ENCODE results near the gene EIF2A. TPM values are rescaled to one million over a fixed set of nuclear protein-coding genes. Genes with fewer than 3 reads are reported as not detected.

EIF2A gene
- total RNA-seq, 1 donor from 2014 or later = 165 TPM

DNA sequence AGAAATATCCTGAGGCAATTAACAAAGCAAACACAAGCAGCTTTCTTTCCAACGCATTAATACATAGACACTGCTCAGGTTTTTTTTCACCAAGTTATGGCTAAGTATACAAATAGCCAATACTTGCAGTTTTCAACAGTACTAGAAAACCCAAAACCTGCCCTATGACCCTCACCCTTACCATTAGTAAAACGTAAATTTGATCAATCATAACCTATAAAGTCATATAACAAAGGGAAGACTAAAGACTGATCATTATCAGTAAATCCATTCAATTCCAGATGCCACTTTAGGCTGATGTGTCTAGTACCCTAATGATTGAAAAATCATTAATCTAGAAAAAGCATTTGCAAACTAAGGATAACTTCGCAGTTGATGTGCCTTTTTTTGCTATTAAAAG, 3.5 kb upstream of the EIF2A start:
- no peak for DNase-seq (ENCODE audit: low read depth in 2 of 2)

DNA sequence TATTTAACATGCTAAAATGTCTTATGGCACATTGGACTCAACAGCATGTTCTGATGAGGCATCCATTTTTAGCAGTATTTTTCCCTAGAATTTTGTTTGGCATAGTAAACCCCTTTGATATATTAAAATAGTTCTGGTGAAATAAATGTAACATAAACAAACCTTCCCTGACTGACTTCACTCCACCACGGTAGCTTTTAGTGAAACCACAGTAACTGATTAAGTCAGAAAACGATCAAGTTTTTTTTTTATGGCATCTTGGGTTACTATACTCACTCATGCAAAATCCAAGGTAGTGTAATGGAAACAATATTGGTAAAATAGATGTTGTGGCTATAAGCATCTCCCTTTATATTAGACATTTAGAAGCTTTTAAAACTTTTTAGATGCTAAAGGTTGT, 3.1 kb upstream of the EIF2A start:
- no peak for DNase-seq (ENCODE audit: low read depth in 2 of 2)

DNA sequence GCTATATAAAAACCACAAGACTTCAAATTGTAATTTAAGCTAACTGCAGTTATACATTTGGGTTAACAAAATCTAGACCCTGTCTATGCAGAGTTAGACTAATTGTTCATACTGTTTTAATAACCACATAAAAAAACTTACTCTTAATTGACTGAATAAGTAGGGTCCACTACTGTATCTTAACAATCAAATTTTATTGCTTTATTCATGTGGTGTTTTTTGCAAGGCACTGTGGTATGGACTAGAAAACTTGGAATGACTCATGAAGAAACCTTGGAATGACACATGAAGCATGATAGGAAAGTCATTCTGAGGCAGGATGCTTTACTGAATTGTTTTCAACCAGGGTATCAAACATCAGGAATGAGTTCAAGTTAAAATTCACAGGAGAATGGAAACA, 2.5 kb upstream of the EIF2A start:
- DNase-seq (ENCODE audit: low read depth in 2 of 2) = peak in 1 of 2 donors; percentile 29

DNA sequence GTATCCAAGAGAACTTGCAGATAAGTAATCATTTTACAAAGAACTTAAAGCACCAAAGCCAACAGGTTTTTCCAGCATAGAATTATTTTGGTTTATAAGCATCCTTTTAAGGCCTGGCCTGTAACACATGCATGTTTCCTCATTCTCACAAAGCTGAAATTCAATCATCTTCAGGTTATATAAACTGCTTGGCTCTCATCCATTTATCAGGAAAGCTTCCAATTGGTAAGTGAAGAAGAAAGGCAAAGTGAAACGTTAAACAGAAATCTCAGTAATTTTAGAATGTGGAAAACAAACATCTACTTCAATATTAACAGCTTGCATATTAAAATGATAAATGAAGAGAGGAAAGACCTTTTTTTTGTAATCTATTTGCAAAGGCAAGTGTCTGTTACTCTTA, 1.9 kb upstream of the EIF2A start:
- DNase-seq (ENCODE audit: low read depth in 2 of 2) = no peak

DNA sequence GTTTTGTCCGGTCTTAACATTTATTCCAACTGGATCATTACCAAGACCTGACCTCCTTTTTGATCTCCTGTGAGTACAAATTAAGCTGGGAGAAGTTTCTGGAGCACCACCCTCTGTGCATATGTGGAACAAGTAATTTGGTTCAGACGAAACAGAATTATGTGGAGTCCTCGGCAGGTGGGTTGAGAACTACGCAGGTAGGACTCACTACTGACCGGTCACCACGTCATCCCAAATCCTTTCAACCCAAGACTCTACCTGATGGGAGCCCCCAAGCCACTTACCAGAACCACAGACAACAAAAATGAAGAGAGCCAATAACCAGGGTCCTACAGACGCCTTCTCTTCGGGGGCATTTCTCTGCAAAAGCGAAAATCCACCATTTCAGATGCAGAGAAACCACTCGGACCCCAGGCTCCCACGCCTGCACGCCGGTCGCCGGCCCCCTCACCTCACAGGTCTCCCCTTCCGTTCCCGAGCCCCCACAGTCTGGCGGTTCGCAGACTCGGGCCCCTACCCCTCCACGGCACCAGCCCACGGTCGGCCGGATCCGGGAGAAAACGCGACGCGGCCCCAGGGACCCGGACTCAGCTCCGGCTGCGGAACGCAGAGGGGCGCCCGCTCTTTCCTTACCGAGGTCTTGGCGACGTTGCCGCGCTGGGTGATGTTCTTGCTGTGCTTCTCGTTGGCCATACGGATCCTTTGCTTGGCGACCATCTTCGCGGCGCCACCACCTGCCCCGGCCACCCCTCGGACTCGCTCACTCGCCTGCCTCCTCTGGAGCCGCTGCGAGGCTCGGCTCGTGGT, 965 bp upstream of the EIF2A start:
- peak in 1 of 2 donors; percentile 26 for DNase-seq (ENCODE audit: low read depth in 2 of 2)

DNA sequence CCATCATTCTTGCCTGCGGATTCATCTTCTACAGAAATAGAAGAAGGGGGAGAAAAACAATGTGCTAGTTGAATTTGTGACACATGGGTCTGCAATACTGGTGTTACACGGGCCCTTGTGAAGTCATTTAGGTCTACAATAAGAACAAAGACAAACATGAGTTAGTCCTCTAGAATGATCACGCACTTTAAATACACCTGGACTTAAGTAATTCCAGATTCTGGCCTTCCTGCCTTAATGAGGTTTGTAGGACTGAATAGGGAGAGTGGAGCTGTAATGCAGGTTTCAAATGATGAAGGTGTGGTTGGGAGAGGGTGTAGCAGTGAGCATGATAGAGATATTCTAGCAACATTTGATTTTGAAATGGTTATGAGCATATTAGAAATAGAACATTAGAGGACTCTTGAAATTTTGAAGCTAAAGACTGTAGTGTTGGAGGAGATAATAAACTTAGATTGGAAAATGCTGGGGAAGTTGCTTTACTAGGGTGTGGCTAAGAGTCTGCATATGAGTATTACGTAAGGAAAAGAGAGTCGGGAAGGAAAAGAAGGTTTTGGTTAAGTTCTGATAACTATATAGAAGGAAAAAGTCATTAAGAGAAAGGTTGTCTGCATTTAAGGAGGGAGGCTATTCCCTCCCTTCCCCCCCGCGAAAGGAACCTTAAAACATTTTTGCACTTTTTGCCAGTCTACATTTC, 606 bp downstream of the EIF2A start:
- DNase-seq (ENCODE audit: low read depth in 2 of 2) = peak in 1 of 2 donors; percentile 34

DNA sequence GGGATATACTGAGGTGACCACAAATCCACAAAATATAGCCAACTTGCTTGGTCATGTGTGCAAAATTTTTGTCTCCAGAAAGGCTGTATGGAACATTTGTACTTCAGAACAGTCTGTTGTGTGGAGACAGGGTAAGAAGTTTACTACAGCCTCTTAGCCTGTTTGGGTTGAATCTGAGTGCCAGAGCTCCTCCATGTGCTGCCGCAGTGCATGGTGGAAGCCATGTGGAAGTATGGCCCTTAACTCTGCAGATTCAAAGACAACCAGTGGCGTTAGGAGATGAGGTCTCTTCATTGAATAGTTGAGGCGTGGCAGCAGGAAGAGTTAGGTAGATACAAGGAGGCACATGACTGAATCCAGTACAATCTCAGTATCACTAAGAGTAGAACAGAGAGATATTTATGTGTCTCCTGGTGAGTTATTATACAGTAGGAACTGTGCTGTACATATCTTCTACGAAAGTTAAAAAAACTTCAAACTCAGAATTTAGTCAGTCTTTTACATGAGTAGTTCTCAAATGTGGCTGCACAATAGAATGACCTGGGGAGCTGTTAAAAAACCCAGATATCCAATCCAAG, 9.4 kb downstream of the EIF2A start:
- DNase-seq (ENCODE audit: low read depth in 2 of 2) = no peak

DNA sequence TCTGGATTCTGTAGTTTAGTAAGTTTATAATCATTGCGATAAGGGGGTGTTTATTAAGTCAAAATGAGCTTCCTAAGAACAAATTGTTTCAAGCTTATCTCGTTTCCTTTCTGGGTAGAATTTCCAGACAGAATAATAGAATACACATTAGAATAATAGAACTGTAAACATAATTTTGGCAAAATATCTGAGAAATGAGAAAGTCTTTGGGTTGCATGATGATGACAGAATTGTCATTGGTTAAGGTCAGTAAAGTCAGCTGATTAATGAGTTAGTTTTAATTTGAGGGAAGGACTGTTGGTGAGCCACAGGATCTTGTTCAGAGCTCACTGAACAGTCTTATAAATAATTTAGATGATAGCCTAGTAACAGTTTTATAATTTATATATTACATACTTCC, 10.2 kb downstream of the EIF2A start:
- DNase-seq (ENCODE audit: low read depth in 2 of 2) = peak in 1 of 2 donors; percentile 74

DNA sequence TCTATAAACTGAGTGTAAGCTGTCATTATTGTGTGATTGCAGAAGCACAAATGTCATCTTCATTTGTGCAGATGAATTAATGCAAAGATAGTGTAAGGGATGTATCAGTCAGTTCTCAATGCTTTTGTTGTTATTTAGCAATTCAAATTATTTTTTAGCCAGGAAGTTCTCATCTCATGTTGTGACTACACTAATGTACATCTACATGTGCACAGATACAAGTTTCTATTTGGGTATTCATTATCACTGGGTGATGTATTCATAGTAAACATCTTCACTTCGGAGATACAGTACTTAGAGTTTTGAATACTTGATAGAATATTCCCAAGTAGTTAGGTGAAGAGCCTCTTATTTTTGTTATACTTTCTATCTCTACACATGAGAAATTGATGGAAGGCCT, 11.1 kb downstream of the EIF2A start:
- DNase-seq (ENCODE audit: low read depth in 2 of 2) = no peak

DNA sequence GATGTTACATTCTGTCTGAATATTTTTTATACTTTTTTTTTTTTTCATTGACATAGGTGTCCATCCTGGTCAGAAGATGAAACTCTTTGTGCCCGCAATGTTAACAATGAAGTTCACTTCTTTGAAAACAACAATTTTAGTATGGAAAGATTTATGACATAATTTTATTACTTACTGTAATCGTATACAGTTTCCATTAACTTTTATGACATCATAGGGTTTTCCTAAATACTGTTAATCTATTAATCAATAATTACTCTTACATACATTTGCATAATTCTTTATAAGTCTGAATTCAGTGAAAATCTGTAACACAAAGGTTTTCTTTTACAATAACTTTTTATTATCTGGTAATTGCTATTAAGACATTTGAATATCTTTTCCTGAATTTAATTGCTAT, 17.7 kb downstream of the EIF2A start:
- DNase-seq (ENCODE audit: low read depth in 2 of 2) = no peak

DNA sequence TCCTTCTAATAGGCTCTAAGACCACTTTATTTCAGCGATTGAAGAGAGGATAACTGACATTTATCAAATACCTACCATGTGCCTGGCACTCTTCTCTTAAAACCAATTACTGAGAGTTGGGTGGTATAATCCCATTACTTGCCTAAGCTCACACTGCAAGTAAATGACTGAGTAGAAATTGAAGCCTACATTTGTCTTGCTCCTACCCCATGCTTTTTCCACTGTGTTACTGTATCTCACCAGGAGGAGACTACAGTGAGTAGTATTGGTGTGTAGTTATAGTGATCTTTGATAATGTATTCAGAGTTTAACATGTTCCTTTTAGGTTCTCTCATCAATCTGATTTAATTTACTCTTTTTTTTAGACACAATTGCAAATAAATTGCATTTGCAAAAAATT, 20.7 kb downstream of the EIF2A start:
- no peak for DNase-seq (ENCODE audit: low read depth in 2 of 2)

DNA sequence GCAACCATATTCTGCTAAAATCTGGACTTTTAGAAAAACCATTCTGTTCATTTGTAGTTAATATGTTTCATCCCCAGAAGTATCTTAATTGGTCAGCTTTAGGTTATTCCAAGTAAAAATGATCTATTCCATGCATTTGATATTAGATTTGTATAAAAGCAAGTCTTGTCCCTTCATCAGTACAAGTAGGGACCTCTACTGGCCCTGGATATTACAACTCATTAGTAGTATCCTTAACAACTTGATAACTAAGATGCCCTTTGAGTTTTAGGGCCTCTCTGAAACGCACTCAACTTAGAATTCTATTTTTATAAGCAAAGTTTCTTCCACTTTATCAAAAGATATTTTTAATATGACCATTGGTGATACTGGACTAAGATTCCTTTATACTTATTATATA, 31.3 kb downstream of the EIF2A start:
- DNase-seq (ENCODE audit: low read depth in 2 of 2) = peak in 1 of 2 donors; percentile 47

DNA sequence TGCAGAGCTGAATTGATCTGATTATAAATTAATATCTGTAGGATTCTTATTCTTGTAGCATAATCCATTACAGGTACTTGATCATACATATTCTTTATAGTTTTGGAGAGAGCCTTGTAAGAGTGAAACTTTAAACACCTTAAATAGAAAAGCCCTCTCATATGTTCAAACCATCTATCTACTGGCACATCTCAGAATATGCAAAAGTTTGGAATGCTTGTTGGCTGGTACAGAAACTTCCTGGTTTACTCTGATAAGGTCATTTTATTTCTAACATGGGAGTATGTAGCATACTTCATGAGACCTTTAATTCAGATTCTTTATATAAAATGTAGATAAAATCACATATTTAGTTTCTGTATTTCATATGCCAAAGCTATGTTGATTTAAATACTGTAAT, 34.6 kb downstream of the EIF2A start:
- DNase-seq (ENCODE audit: low read depth in 2 of 2) = no peak

DNA sequence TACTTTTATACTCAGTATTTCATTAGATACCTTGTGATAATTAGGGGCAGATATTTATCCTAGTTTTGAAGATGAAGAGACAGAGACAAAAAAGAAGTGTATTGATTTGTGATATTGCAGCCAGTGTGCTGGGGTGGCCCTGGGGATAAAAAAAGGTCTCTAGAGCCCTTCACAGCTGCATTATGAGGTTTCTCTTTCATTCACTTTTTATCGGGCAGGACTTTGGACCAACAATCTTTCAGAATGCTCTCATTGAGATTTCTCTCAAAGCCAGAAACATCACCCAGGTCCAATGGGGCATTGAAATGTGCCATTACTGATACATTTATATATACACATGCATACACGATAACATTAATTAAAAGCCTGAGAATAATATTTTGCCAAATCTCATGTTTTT, 36.0 kb downstream of the EIF2A start:
- no peak for DNase-seq (ENCODE audit: low read depth in 2 of 2)

DNA sequence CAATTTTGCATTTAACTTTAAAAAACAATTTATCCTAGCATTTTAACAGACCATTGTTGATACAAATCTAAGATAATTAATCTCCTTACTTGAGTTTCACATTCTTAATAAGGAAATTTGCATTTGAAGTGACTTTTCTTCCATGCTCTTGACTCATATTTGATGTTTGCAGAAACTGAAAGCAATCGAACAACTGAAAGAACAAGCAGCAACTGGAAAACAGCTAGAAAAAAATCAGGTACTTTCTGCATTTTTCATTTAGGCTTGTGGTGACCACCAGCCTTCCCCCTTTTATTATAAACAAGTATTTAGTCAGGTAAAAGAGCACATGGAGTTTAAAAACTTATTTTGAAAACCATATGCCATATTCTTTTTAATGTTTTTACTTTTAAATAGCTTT, 36.4 kb downstream of the EIF2A start:
- no peak for DNase-seq (ENCODE audit: low read depth in 2 of 2)

DNA sequence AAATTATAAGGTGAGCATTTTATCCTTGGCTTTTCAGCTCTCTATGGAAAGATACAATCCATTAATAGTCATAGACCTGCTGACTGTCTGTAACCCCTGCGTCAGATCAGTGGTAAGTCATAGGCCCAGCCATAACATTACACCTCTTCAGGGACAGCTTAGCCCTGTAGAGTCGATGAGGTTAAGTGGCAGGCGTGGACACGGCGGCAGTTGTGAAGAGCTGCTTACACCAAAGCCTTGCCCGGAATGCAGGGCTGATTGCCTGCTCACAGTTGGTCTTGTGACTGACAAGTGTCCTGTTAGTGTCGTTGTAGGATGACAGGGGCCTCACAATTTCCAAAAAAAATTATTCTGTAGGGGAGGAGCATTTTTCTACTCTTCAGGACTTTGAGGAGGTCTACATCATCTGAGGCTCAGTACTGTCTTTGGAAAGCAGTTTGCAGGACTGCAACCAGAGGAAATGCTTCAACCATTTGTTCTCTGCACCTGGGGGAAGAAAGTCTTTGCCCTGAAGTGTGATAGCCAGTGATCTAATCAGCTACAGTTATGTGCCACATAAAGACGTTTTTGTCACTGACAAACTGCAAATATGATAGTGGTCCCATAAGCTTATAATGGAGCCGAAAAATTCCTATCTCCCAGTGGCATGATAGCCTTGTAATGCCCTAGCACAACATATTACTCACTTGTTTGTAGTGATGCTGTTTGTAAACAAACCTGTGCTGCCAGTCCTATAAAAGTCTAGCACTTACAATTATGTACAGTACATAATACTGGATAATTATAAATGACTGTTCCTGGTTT, 41.6 kb downstream of the EIF2A start:
- no peak for DNase-seq (ENCODE audit: low read depth in 2 of 2)

DNA sequence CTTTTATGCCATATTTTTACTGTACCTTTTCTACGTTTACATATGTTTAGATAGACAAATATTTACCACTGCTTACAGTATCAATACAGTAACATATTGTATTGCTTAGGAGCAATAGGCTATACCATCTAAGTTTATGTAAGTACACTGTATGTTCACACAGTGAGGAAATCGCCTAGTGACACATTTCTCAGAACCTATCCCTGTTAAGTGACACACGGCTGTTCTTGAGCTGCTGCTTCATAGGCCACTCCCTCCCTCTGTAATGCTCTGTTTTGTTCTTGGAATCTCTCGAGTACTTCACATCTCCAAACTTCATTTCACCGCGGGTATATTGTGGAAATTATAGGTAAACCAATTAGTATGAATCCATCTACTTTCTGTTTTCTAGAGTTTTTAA, 43.2 kb downstream of the EIF2A start:
- no peak for DNase-seq (ENCODE audit: low read depth in 2 of 2)

DNA sequence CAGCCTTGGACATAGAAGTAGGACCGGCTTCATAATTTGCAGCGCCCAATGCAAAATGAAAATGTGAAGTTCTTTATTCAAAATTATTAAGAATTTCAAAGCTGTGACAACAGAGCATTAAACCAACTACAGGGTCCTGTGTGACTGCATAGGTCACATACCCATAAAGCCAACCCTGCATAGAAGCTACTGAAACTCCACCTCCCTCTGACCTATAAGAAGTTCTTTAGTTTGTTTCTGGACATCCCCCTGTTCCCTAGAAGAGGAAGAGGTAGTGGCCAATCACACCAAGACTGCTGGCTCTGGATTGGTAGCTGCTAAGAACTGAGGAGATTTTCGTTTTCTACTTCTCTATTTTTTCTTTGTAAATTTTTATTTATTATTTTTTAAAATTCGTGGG, 47.6 kb downstream of the EIF2A start:
- no peak for DNase-seq (ENCODE audit: low read depth in 2 of 2)

DNA sequence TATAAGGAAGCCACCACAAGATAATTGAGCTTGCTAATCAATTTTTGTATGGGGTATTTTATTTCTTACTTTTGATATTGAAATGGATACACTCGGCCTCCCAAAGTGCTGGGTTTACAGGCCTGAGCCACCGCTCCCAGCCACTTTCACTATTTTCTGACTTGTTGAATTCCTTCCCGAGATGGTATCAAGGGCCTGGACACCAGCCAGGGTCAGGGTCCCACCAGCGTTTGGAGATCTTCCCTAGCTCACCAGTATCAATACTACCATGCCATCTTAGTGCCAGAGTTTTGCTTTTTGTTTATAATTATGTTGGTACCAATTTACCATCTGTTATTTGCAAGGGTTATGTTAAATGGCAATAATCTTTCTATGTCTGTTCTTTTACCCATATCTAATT, 51.1 kb downstream of the EIF2A start:
- no peak for DNase-seq (ENCODE audit: low read depth in 2 of 2)

DNA sequence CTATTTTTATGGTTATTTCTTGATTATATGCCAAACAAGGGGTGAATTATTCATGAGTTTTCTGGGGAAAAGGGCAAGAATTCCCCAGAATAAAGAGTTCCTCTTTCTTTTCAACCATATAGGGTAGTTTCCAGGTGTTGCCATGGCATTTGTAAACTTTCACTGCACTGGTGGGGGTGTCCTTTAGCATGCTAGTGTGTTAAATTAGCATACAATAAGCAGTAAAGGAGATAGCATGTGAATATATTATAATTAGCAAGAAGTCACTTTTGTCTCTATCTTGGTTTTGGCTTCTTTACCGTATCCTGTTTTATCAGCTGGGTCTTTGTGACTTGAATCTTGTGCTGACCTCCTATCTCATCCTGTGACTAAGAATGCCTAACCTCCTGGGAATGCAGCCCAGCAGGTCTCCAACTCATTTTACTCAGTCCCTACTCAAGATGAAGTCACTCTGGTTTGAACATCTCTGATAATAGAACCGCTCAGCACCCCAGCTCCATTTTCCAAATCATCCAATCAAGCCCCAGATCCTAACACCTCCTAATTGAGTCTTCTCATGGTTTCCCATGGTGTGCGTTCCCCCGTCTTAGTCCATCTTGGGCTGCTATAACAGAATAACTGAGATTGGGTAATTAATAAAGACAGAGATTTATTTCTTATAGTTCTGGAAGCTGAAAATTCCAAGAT, 53.2 kb downstream of the EIF2A start:
- peak in 1 of 2 donors; percentile 63 for DNase-seq (ENCODE audit: low read depth in 2 of 2)
